Hepatocyte (in vitro differentiated cells): ENCODE measurements around the gene AIRE.

Experiments
- EZH2 ChIP-seq: fragments of 200-600 bp; sonication (generic); IDR thresholded peaks from 2 replicates; pipeline ENCODE4 v1.6.1; 2016; ENCODE audit warnings: antibody characterized with exemption, mild to moderate bottlenecking, borderline replicate concordance
- TF ChIP-seq, protein P1 (sequence below): fragments of 200-600 bp; sonication (generic); IDR thresholded peaks from 2 replicates; pipeline ENCODE4 v1.5.1; 2016; ENCODE audit warnings: antibody characterized with exemption, mild to moderate bottlenecking; ENCODE audit not compliant: poor library complexity

DNA sequence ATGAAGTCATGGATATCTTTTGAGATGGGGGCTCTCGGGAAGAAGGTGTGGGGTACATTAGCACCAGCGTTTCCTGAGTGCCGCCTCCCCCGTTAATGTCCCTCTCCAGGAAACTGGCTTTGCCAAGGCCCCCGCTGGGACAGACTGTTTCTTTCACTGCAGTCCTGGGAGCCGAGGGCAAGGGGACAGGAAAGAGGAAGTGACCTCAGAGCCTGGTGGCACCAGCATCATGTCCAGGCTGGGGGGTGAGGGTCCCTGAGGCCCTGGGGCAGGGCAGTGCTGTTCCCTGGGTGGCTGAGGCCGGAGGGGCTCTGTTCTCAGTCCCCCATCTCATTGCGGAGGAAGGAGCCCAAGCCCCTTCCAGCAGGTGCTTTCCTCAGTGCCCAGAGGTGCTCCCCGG, 20.0 kb downstream of the AIRE start:
- no peak for TF ChIP-seq EZH2
- TF ChIP-seq, protein P1, sequence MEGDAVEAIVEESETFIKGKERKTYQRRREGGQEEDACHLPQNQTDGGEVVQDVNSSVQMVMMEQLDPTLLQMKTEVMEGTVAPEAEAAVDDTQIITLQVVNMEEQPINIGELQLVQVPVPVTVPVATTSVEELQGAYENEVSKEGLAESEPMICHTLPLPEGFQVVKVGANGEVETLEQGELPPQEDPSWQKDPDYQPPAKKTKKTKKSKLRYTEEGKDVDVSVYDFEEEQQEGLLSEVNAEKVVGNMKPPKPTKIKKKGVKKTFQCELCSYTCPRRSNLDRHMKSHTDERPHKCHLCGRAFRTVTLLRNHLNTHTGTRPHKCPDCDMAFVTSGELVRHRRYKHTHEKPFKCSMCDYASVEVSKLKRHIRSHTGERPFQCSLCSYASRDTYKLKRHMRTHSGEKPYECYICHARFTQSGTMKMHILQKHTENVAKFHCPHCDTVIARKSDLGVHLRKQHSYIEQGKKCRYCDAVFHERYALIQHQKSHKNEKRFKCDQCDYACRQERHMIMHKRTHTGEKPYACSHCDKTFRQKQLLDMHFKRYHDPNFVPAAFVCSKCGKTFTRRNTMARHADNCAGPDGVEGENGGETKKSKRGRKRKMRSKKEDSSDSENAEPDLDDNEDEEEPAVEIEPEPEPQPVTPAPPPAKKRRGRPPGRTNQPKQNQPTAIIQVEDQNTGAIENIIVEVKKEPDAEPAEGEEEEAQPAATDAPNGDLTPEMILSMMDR = no peak
